ENCODE measurements around the gene SLC13A3.

Gene SLC13A3

DNA sequence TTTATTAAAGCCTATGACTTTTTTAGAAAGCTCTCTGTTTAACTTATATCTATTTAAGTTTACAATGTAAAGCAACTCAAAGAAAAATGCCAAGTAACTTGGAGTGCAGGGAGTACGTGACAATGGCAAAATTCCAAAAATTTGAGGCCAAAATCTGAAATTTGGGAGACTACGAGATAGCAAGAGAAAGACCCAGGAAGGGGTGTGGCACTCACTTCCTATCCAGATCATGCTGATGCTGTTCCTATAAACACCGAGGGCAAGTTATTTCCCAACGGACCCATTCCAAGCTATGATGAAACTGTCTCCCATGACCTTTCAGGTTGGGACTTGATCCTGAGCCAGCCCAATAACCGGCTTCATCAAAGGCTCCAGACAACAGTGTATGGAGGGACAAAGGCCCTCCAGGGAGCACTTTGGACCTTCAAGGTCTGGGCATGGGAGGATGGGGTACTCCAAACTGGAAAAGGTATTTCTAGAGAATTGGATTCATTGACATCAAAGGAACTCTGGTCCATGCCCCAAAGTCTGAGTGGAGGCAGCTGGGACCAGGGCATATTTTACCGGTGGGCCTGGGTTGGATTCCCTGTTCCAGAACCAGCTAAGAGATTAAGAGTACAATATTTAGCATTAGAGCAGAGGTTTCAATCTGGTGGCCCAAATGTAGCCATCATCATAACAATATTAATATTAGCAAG is 15.7 kb upstream of the SLC13A3 start:
- TF ChIP-seq, protein P1, sequence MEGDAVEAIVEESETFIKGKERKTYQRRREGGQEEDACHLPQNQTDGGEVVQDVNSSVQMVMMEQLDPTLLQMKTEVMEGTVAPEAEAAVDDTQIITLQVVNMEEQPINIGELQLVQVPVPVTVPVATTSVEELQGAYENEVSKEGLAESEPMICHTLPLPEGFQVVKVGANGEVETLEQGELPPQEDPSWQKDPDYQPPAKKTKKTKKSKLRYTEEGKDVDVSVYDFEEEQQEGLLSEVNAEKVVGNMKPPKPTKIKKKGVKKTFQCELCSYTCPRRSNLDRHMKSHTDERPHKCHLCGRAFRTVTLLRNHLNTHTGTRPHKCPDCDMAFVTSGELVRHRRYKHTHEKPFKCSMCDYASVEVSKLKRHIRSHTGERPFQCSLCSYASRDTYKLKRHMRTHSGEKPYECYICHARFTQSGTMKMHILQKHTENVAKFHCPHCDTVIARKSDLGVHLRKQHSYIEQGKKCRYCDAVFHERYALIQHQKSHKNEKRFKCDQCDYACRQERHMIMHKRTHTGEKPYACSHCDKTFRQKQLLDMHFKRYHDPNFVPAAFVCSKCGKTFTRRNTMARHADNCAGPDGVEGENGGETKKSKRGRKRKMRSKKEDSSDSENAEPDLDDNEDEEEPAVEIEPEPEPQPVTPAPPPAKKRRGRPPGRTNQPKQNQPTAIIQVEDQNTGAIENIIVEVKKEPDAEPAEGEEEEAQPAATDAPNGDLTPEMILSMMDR (conservative IDR thresholded peaks at IDR 0.05; ENCODE audit: control insufficient read depth, insufficient read depth, low read depth, low read length): no peak
- no peak overlapping the region for H3K4me3 ChIP-seq (ENCODE audit: control insufficient read depth, low read depth, low read length)
- DNase-seq (ENCODE audit: low read depth): no peak

DNA sequence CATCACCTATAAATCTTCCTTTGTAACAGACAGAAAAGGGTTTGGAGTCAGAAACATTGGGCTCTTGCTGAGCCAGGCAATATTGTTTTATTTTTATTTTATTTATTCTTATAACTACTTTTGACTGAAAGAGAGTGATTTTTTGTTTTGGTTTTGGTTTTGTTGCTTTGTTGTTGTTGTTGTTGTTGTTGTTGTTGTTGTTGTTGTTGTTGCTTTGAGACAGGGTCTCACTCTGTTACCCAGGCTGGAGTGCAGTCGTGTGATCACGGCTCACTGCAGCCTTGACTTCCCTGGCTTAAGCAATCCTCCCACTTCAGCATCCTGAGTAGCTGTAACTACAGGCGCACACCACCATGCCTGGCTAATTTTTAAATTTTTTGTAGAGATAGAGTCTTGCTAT is 15.0 kb upstream of the SLC13A3 start:
- TF ChIP-seq, protein P1 (conservative IDR thresholded peaks at IDR 0.05; ENCODE audit: control insufficient read depth, insufficient read depth, low read depth, low read length): no peak
- no peak overlapping the region for H3K4me3 ChIP-seq (ENCODE audit: control insufficient read depth, low read depth, low read length)
- DNase-seq (ENCODE audit: low read depth): no peak

DNA sequence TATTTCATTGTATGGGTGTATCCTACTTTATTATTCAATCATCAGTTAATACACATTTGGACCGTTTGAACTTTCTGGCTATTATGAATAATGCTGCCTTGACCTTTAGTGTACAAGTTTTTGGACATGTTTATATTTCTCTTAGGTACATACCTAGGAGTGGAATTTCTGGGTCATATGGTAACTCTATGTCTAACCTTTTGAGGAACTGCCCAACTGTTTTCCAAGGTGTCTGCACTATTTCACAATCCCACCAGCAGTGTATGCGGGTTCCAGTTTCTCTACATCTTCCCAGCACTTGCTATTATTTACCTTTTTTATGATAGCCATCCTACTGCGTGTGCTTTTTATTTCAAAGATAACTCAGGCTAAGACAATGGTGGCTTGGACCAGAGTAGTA is 14.3 kb upstream of the SLC13A3 start:
- no peak for DNase-seq (ENCODE audit: low read depth)
- TF ChIP-seq, protein P1 (conservative IDR thresholded peaks at IDR 0.05; ENCODE audit: control insufficient read depth, insufficient read depth, low read depth, low read length): no peak
- H3K4me3 ChIP-seq (ENCODE audit: control insufficient read depth, low read depth, low read length): no peak overlapping the region

DNA sequence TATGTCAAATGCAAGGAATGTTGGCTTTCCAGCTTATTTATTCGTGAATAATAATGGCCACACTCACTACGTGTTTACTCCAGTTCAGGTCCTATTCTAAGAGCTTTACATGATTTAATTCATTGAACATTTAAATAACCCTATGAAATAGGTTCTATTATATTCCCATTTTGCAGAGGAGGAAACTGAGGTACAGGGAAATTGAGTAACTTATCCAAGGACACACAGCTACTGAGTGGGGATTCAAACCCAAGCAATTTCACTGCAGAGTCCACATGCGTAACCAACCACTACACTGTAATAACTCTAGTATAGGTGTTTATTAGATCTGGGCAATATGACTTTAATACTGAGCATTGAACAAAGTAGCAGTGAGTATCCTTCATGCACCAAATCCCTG is 12.3 kb upstream of the SLC13A3 start:
- TF ChIP-seq, protein P1 (conservative IDR thresholded peaks at IDR 0.05; ENCODE audit: control insufficient read depth, insufficient read depth, low read depth, low read length): no peak
- H3K4me3 ChIP-seq (ENCODE audit: control insufficient read depth, low read depth, low read length): no peak overlapping the region
- no peak for DNase-seq (ENCODE audit: low read depth)

DNA sequence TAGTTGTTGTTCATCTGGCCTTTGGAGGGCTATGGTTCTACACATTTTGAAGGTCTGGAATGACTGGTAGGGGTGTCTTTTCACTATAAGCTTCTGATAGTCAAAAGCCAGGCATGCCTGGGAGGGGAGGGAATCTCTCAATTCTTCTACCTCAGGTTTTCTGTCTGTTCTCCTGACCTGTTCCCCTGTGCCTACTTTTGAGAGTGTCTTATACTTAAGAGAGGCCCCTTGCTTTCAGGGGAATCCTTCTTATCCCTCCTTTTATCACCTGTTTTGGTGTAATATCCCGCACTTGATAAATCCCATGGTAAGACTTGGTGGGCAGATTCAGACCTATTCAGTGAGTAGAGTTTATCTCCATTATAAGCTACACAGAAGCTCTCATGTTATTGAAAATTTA is 10.4 kb upstream of the SLC13A3 start:
- no peak for DNase-seq (ENCODE audit: low read depth)
- H3K4me3 ChIP-seq (ENCODE audit: control insufficient read depth, low read depth, low read length): no peak overlapping the region
- TF ChIP-seq, protein P1 (conservative IDR thresholded peaks at IDR 0.05; ENCODE audit: control insufficient read depth, insufficient read depth, low read depth, low read length): no peak

DNA sequence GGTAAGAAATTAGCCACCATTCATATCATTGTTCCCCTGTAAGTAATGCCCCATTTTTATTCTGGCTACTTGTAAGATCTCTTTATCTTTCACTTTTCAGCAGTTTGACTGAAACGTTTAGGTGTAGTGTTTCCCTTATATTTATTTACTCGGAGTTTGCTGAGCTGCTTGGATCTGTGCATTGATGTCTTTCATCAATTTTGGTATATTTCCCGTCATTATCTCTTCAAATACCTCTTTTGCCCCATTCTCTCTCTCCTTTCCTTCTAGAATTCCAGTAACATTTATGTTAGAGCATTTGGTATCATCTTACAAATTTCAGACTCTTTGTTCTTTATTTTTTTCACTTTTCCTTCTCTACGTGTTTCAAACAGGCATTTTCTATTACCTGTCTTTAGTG is 9.2 kb upstream of the SLC13A3 start:
- no peak for DNase-seq (ENCODE audit: low read depth)
- TF ChIP-seq, protein P1 (conservative IDR thresholded peaks at IDR 0.05; ENCODE audit: control insufficient read depth, insufficient read depth, low read depth, low read length): no peak
- no peak overlapping the region for H3K4me3 ChIP-seq (ENCODE audit: control insufficient read depth, low read depth, low read length)

DNA sequence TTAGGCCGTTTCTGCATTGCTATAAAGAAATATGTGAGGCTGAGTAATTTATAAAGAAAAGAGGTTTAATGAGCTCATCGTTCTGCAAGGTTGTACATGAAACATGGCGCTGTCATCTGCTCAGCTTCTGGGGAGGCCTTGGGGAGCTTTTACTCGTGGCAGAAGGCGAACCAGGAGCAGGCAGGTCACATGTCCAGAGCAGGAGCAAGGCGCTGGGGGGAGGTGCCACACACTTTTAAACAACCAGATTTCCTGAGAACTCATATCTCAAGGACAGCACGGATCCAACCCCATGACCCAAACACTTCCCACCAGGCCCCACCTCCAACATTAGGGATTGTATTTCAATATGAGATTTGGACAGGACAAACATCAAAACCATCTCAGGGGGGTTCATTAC is 6.4 kb upstream of the SLC13A3 start:
- no peak for DNase-seq (ENCODE audit: low read depth)
- no peak overlapping the region for H3K4me3 ChIP-seq (ENCODE audit: control insufficient read depth, low read depth, low read length)
- TF ChIP-seq, protein P1 (conservative IDR thresholded peaks at IDR 0.05; ENCODE audit: control insufficient read depth, insufficient read depth, low read depth, low read length): no peak
